Measurements from ENCODE around the gene TAS2R46. TPM values are rescaled to one million over a fixed set of nuclear protein-coding genes. Genes with fewer than 3 reads are reported as not detected.

TAS2R46 gene
- total and polyA plus RNA-seq, 2 of the 4 experiments (the other 2 are of a cell fraction), result 0.09 to 4.7 TPM

DNA sequence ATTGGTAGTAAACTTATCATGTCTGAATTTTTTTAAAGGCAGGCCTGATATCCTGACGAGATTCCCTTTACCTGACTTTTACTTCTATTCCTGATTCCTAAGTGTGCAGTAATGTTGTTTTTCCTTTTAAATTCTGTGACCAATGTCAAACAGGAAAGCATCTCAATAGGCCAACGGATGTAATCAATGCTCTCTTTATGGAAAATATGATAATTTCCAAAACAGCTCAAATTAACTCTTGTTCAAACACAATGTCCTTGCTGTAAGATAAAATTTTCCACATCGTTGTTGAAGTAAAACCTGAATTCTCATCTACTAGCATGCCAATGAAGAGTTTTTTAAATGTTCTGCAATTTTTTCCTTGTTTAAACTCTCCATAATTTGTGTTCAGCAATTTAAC, 22.9 kb downstream of the TAS2R46 start:
- H2BK5ac ChIP-seq (ENCODE audit: low read depth, low read length, poor library complexity, severe bottlenecking), result no peak overlapping the region
- H3K23ac ChIP-seq (ENCODE audit: low read depth, low read length), result no peak overlapping the region
- no peak overlapping the region for H2AK5ac ChIP-seq (ENCODE audit: low read depth, low read length)
- no peak overlapping the region for H2BK120ac ChIP-seq (ENCODE audit: low read depth, low read length)
- H2BK20ac ChIP-seq (ENCODE audit: low read depth, low read length), result no peak overlapping the region
- CTCF ChIA-PET, result no interaction called here
- H3K9ac ChIP-seq (ENCODE audit: low read depth, low read length), result no peak overlapping the region
- peaks cover 0 to 6% of the 10 kb centered on the region in 2 experiments for H3K79me1 ChIP-seq (ENCODE audit: low read depth in 1 of 2, low read length in 2 of 2)
- no peak overlapping the region for H4K5ac ChIP-seq (ENCODE audit: low read depth, low read length)
- H2AFZ ChIP-seq (replicated peaks; ENCODE audit: low read length, poor library complexity), result no peak overlapping the region
- H3K36me3 ChIP-seq (ENCODE audit: control insufficient read depth, insufficient read depth, low read length), result no peaks in the 10 kb centered on the region
- no peaks in the 10 kb centered on the region for H4K20me1 ChIP-seq (ENCODE audit: insufficient read depth, low read length)
- no peak overlapping the region for H3K27ac ChIP-seq (ENCODE audit: insufficient read depth, low read length)
- TF ChIP-seq CEBPB (IDR thresholded peaks at IDR 0.05; ENCODE audit: low read depth, low read length) (no peak), BHLHE40 (IDR thresholded peaks at IDR 0.05; ENCODE audit: low read depth, low read length) (no peak), MXI1 (IDR thresholded peaks at IDR 0.05; ENCODE audit: borderline replicate concordance, low read depth, low read length) (no peak), CHD1 (IDR thresholded peaks at IDR 0.05; ENCODE audit: low read depth, low read length) (no peak), RCOR1 (IDR thresholded peaks at IDR 0.05; ENCODE audit: insufficient replicate concordance, low read length) (no peak), USF2 (IDR thresholded peaks at IDR 0.05; ENCODE audit: low read depth, low read length) (no peak), SMC3 (IDR thresholded peaks at IDR 0.05; ENCODE audit: low read depth, low read length) (no peak), RAD21 (IDR thresholded peaks at IDR 0.05; ENCODE audit: low read length) (no peak), FOS (IDR thresholded peaks at IDR 0.05; ENCODE audit: low read depth, low read length) (no peak)
- TF ChIP-seq, protein P1, sequence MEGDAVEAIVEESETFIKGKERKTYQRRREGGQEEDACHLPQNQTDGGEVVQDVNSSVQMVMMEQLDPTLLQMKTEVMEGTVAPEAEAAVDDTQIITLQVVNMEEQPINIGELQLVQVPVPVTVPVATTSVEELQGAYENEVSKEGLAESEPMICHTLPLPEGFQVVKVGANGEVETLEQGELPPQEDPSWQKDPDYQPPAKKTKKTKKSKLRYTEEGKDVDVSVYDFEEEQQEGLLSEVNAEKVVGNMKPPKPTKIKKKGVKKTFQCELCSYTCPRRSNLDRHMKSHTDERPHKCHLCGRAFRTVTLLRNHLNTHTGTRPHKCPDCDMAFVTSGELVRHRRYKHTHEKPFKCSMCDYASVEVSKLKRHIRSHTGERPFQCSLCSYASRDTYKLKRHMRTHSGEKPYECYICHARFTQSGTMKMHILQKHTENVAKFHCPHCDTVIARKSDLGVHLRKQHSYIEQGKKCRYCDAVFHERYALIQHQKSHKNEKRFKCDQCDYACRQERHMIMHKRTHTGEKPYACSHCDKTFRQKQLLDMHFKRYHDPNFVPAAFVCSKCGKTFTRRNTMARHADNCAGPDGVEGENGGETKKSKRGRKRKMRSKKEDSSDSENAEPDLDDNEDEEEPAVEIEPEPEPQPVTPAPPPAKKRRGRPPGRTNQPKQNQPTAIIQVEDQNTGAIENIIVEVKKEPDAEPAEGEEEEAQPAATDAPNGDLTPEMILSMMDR (conservative IDR thresholded peaks at IDR 0.05; ENCODE audit: low read depth, low read length), result no peak
- TF ChIP-seq, protein P2, sequence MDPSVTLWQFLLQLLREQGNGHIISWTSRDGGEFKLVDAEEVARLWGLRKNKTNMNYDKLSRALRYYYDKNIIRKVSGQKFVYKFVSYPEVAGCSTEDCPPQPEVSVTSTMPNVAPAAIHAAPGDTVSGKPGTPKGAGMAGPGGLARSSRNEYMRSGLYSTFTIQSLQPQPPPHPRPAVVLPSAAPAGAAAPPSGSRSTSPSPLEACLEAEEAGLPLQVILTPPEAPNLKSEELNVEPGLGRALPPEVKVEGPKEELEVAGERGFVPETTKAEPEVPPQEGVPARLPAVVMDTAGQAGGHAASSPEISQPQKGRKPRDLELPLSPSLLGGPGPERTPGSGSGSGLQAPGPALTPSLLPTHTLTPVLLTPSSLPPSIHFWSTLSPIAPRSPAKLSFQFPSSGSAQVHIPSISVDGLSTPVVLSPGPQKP (IDR thresholded peaks at IDR 0.05; ENCODE audit: borderline replicate concordance, low read depth, low read length), result no peak
- no peak overlapping the region for H2AK9ac ChIP-seq (replicated peaks; ENCODE audit: low read depth, low read length, poor library complexity)
- H3K56ac ChIP-seq (ENCODE audit: extremely low read depth, insufficient read depth, low read length), result no peak overlapping the region
- no peak overlapping the region for H3K4me3 ChIP-seq (ENCODE audit: insufficient read depth, low read depth, low read length)
- no peak overlapping the region for H4K8ac ChIP-seq (ENCODE audit: low read depth in 2 of 2, low read length in 2 of 2)
- H3K4me2 ChIP-seq (ENCODE audit: low read depth, low read length), result no peak overlapping the region
- H3K4ac ChIP-seq (ENCODE audit: low read depth, low read length), result no peak overlapping the region
- H4K91ac ChIP-seq (ENCODE audit: insufficient read depth, low read depth, low read length), result no peak overlapping the region
- BruUV-seq (replicated peaks), result no TSS peak
- H3K4me1 ChIP-seq (ENCODE audit: control insufficient read depth, insufficient read depth, low read length), result 0 out of 2 replicates have a peak, but pooled peaks cover 2% of the 10 kb centered on the region
- in situ Hi-C loops (cut with MboI; ENCODE audit: low sequenced_read_pairs) (no loop called here), intact Hi-C loops (cut with micrococcal nuclease) (loop anchor here (1.0 kb wide), 1 partner anchor 27 kb away; no protein-coding TSS in a partner anchor), dilution Hi-C loops (cut with HindIII; ENCODE audit: low sequenced_read_pairs, unreplicated experiment) (no loop called here)
- no peak for ATAC-seq (ENCODE audit: low read depth)
- POLR2A ChIA-PET (ENCODE audit: unreplicated experiment), result no interaction called here
- H3K9me1 ChIP-seq (ENCODE audit: insufficient read depth, low read length), result no peaks in the 10 kb centered on the region
- no peak overlapping the region for H2BK15ac ChIP-seq (ENCODE audit: low read depth, low read length)
- no peak overlapping the region for H3K18ac ChIP-seq (ENCODE audit: low read depth, low read length)
- no peaks in the 10 kb centered on the region for H3K9me3 ChIP-seq (ENCODE audit: control insufficient read depth, insufficient read depth, low read length)
- no peak for DNase-seq
- no peaks in the 10 kb centered on the region for H3K27me3 ChIP-seq (ENCODE audit: control insufficient read depth, insufficient read depth, low read length)
- WGBS, 2 experiments (ENCODE audit: extremely low coverage in 2 of 2, insufficient read length in 1 of 2), result no CpG with 5 or more reads among the region's 3 CpGs
- no peak overlapping the region for H3K14ac ChIP-seq (replicated peaks; ENCODE audit: low read depth, low read length)

All from IMR-90 (cell line).